ENCODE data around the gene TIMM17B. TPM values are rescaled to one million over a fixed set of nuclear protein-coding genes. Genes with fewer than 3 reads are reported as not detected.
"Not testable (repeated sequence)": the region's sequence is repeated elsewhere in the genome, so short reads cannot be mapped to it uniquely, and the experiment has no call there.

TIMM17B gene
- total and polyA plus RNA-seq, 8 donors, result 29.5 to 41.0 (median 34.7) TPM

DNA sequence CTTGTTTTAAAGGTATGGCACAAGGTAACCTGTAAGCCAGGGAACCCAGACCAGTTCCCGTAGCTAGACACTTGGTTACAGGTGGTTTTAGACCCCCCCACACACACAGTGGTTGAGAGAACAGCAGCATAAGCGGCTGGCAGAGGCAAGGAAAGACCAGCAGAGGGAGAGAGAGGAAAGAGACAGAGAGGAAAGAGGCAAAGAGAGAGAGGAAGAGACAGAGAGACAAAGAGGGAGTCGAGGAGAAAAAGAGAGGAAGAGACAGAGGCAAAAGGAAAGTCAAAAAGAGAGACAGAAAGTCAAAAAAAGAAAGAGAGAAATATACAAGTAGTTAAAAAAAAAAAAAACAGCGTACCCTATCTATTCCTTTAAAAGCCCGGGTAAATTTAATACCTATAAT is 42.7 kb downstream of the TIMM17B start:
- no peak for DNase-seq
- Histone ChIP-seq H3K27ac (no peak overlapping the region), H3K27me3 (no peaks in the 10 kb centered on the region), H3K36me3 (no peaks in the 10 kb centered on the region), H3K9me3 (no peaks in the 10 kb centered on the region), H3K4me3 (no peak overlapping the region), H3K4me1 (no peaks in the 10 kb centered on the region)
- TF ChIP-seq, protein P1, sequence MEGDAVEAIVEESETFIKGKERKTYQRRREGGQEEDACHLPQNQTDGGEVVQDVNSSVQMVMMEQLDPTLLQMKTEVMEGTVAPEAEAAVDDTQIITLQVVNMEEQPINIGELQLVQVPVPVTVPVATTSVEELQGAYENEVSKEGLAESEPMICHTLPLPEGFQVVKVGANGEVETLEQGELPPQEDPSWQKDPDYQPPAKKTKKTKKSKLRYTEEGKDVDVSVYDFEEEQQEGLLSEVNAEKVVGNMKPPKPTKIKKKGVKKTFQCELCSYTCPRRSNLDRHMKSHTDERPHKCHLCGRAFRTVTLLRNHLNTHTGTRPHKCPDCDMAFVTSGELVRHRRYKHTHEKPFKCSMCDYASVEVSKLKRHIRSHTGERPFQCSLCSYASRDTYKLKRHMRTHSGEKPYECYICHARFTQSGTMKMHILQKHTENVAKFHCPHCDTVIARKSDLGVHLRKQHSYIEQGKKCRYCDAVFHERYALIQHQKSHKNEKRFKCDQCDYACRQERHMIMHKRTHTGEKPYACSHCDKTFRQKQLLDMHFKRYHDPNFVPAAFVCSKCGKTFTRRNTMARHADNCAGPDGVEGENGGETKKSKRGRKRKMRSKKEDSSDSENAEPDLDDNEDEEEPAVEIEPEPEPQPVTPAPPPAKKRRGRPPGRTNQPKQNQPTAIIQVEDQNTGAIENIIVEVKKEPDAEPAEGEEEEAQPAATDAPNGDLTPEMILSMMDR (IDR thresholded peaks at IDR 0.05), result no peak
- ATAC-seq, result no peak
- intact Hi-C loops (cut with DNase I), result no loop called here

- DNase-seq; H3K27me3 ChIP-seq; H3K4me1 ChIP-seq; H3K4me3 ChIP-seq; H3K9me3 ChIP-seq; ATAC-seq; H3K36me3 ChIP-seq; intact Hi-C loops (cut with DNase I); H3K27ac ChIP-seq: not testable (repeated sequence)
Measured at GRCh38 chrX:48854121-48854804, 43.3 kb downstream of the TIMM17B start.

DNA sequence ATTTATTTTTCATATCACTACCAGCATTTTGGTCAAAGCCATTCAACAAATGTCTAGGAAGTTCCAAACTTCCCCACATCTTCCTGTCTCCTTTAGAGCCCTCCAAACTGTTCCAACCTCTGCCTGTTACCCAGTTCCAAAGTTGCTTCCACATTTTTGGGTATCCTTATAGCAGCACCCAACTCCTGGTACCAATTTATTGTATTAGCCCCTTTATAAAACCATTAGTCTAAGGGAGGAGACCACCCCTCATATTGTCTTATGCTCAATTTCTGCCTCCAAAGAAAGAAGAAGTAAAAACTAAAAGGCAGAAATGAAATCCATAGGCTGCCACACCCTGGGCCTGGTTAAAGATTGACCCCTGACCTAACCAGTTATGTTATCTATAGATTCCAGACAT is 44.1 kb downstream of the TIMM17B start:
- H3K27ac ChIP-seq; H3K9me3 ChIP-seq; H3K4me3 ChIP-seq; H3K4me1 ChIP-seq; ATAC-seq; intact Hi-C loops (cut with DNase I); DNase-seq; H3K27me3 ChIP-seq; H3K36me3 ChIP-seq: not testable (repeated sequence)

DNA sequence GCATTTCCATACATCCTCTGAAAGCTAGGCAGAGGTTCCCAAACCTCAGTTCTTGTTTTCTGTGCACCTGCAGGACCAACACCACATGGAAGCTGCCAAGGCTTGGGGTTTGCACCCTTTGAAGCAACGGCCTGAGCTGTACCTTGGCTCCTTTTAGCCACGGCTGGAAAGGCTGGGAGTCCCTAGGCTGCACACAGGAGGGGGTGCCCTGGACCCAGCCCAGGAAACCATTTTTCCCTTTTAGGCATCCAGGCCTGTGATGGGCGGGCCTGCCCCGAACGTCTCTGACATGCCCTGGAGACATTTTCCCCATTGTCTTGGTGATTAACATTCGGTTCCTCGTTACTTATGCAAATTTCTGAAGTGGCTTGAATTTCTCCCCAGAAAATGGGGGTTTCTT is 44.7 kb downstream of the TIMM17B start:
- no peak overlapping the region for H3K4me3 ChIP-seq
- ATAC-seq (no peak), DNase-seq (no peak)
- no peaks in the 10 kb centered on the region for H3K4me1 ChIP-seq
- no peaks in the 10 kb centered on the region for H3K36me3 ChIP-seq
- TF ChIP-seq, protein P1 (IDR thresholded peaks at IDR 0.05), result no peak
- intact Hi-C loops (cut with DNase I), result no loop called here
- no peak overlapping the region for H3K27ac ChIP-seq
- H3K9me3 ChIP-seq, result no peaks in the 10 kb centered on the region
- no peaks in the 10 kb centered on the region for H3K27me3 ChIP-seq

DNA sequence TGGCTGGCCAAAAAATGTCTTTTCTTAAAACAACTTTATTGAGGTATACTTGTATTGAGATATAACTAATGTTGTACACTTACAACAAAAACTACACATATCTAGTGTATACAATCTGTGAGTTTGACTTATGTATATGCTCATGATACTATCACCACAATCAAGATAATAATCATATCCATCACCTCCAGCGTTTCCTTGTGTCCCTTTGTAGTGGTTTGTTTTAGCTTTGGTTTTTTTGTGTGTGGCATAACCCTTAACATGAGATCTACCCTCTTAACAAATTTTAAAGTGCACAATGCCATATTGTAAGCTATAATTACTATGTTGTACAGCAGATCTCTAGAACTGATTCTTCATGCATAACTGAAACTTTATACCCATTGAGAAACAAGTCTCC is 48.7 kb downstream of the TIMM17B start:
- no peak overlapping the region for H3K27ac ChIP-seq
- H3K36me3 ChIP-seq, result no peaks in the 10 kb centered on the region
- no peaks in the 10 kb centered on the region for H3K27me3 ChIP-seq
- ATAC-seq, result no peak
- TF ChIP-seq, protein P1 (IDR thresholded peaks at IDR 0.05), result no peak
- no peaks in the 10 kb centered on the region for H3K9me3 ChIP-seq
- DNase-seq, result no peak
- no peak overlapping the region for H3K4me3 ChIP-seq
- H3K4me1 ChIP-seq, result no peaks in the 10 kb centered on the region
- intact Hi-C loops (cut with DNase I), result no loop called here

Other genes with a start within 250 kb of the TIMM17B start
- gene WAS, start 214.0 kb downstream of the TIMM17B start, total RNA-seq, result 10 to 100 TPM; 16.4 to 49.1 TPM
- gene WAS, start 214.0 kb downstream of the TIMM17B start, polyA plus RNA-seq (ENCODE audit: insufficient read length in 6 of 6), result 1 to 10 TPM; 4.1 to 5.1 (median 4.3) TPM
- gene SUV39H1, start 201.0 kb downstream of the TIMM17B start, total RNA-seq, result 1 to 10 TPM; 5.0 to 6.2 TPM
- gene SUV39H1, start 201.0 kb downstream of the TIMM17B start, polyA plus RNA-seq (ENCODE audit: insufficient read length in 6 of 6), result 1 to 10 TPM; 6.0 to 8.4 (median 6.7) TPM
- gene GLOD5, start 136.0 kb downstream of the TIMM17B start, total RNA-seq, result 1 to 10 TPM in 1 of 2 donors, under 1 TPM in 1; 0.84 to 2.5 TPM
- gene GLOD5, start 136.0 kb downstream of the TIMM17B start, polyA plus RNA-seq (ENCODE audit: insufficient read length in 6 of 6), result 1 to 10 TPM; 1.3 to 2.3 (median 1.6) TPM
- under 1 TPM; 0.47 to 0.55 TPM for gene GATA1, start 111.2 kb downstream of the TIMM17B start, total RNA-seq
- gene GATA1, start 111.2 kb downstream of the TIMM17B start, polyA plus RNA-seq (ENCODE audit: insufficient read length in 6 of 6), result 1 to 10 TPM in 3 of 6 donors, under 1 TPM in 3; 0.65 to 1.3 (median 0.97) TPM
- 10 to 100 TPM; 76.7 to 82.9 TPM for gene HDAC6, start 95.7 kb downstream of the TIMM17B start, total RNA-seq
- gene HDAC6, start 95.7 kb downstream of the TIMM17B start, polyA plus RNA-seq (ENCODE audit: insufficient read length in 6 of 6), result 100 to 1,000 TPM; 149 to 199 (median 166) TPM
- gene ERAS, start 71.3 kb downstream of the TIMM17B start, total RNA-seq, result not detected
- gene ERAS, start 71.3 kb downstream of the TIMM17B start, polyA plus RNA-seq (ENCODE audit: insufficient read length in 6 of 6), result under 1 TPM in 5 of 6 donors, not detected in 1; 0.14 to 0.52 (median 0.26) TPM
- 1 to 10 TPM; 2.3 to 3.9 TPM for gene PCSK1N, start 62.2 kb downstream of the TIMM17B start, total RNA-seq
- gene PCSK1N, start 62.2 kb downstream of the TIMM17B start, polyA plus RNA-seq (ENCODE audit: insufficient read length in 6 of 6), result 1 to 10 TPM; 1.4 to 4.9 (median 3.4) TPM
- 10 to 100 TPM; 56.3 to 68.2 TPM for gene PQBP1, start 162 bp upstream of the TIMM17B start, total RNA-seq
- gene PQBP1, start 162 bp upstream of the TIMM17B start, polyA plus RNA-seq (ENCODE audit: insufficient read length in 6 of 6), result 10 to 100 TPM; 74.0 to 84.6 (median 79.8) TPM
- gene SLC35A2, start 13.9 kb upstream of the TIMM17B start, total RNA-seq, result 10 to 100 TPM; 38.0 to 39.4 TPM
- 10 to 100 TPM; 21.5 to 27.2 (median 22.6) TPM for gene SLC35A2, start 13.9 kb upstream of the TIMM17B start, polyA plus RNA-seq (ENCODE audit: insufficient read length in 6 of 6)
- gene PIM2, start 21.3 kb upstream of the TIMM17B start, total RNA-seq, result 10 to 100 TPM; 14.2 to 17.7 TPM
- gene PIM2, start 21.3 kb upstream of the TIMM17B start, polyA plus RNA-seq (ENCODE audit: insufficient read length in 6 of 6), result 1 to 10 TPM; 4.6 to 8.3 (median 5.0) TPM
- gene OTUD5, start 59.8 kb upstream of the TIMM17B start, total RNA-seq, result 10 to 100 TPM; 38.1 to 41.7 TPM
- gene OTUD5, start 59.8 kb upstream of the TIMM17B start, polyA plus RNA-seq (ENCODE audit: insufficient read length in 6 of 6), result 10 to 100 TPM; 56.4 to 60.4 (median 59.6) TPM
- gene KCND1, start 74.1 kb upstream of the TIMM17B start, total RNA-seq, result 1 to 10 TPM; 2.3 to 4.3 TPM
- 1 to 10 TPM; 4.0 to 5.7 (median 4.5) TPM for gene KCND1, start 74.1 kb upstream of the TIMM17B start, polyA plus RNA-seq (ENCODE audit: insufficient read length in 6 of 6)
- gene GRIPAP1, start 104.5 kb upstream of the TIMM17B start, total RNA-seq, result 10 to 100 TPM; 36.1 to 52.2 TPM
- 10 to 100 TPM; 49.1 to 67.1 (median 61.3) TPM for gene GRIPAP1, start 104.5 kb upstream of the TIMM17B start, polyA plus RNA-seq (ENCODE audit: insufficient read length in 6 of 6)
- gene TFE3, start 145.6 kb upstream of the TIMM17B start, total RNA-seq, result 10 to 100 TPM; 48.0 to 63.5 TPM
- gene TFE3, start 145.6 kb upstream of the TIMM17B start, polyA plus RNA-seq (ENCODE audit: insufficient read length in 6 of 6), result 10 to 100 TPM; 36.2 to 46.6 (median 40.2) TPM
- gene CCDC120, start 161.2 kb upstream of the TIMM17B start, total RNA-seq, result 10 to 100 TPM in 1 of 2 donors, 1 to 10 TPM in 1; 9.7 to 11.9 TPM
- 10 to 100 TPM; 13.5 to 19.5 (median 16.2) TPM for gene CCDC120, start 161.2 kb upstream of the TIMM17B start, polyA plus RNA-seq (ENCODE audit: insufficient read length in 6 of 6)
- 10 to 100 TPM; 37.3 to 40.0 TPM for gene PRAF2, start 176.2 kb upstream of the TIMM17B start, total RNA-seq
- gene PRAF2, start 176.2 kb upstream of the TIMM17B start, polyA plus RNA-seq (ENCODE audit: insufficient read length in 6 of 6), result 10 to 100 TPM; 26.6 to 38.0 (median 33.3) TPM
- 10 to 100 TPM; 47.5 to 51.6 TPM for gene WDR45, start 182.1 kb upstream of the TIMM17B start, total RNA-seq
- 10 to 100 TPM; 45.8 to 61.5 (median 48.2) TPM for gene WDR45, start 182.1 kb upstream of the TIMM17B start, polyA plus RNA-seq (ENCODE audit: insufficient read length in 6 of 6)
- gene GPKOW, start 226.0 kb upstream of the TIMM17B start, total RNA-seq, result 10 to 100 TPM; 15.5 to 15.7 TPM
- 10 to 100 TPM; 19.9 to 24.8 (median 22.2) TPM for gene GPKOW, start 226.0 kb upstream of the TIMM17B start, polyA plus RNA-seq (ENCODE audit: insufficient read length in 6 of 6)

Data from left lung (tissue), 10 donors.